Measurements from ENCODE around the gene PNPLA4. TPM values are rescaled to one million over a fixed set of nuclear protein-coding genes. Genes with fewer than 3 reads are reported as not detected.

PNPLA4 gene
- total and polyA plus RNA-seq, 2 of the 13 experiments (the other 11 are each of a cell fraction or from before 2014, with no cell fraction given) = 13.0 to 17.7 TPM

DNA sequence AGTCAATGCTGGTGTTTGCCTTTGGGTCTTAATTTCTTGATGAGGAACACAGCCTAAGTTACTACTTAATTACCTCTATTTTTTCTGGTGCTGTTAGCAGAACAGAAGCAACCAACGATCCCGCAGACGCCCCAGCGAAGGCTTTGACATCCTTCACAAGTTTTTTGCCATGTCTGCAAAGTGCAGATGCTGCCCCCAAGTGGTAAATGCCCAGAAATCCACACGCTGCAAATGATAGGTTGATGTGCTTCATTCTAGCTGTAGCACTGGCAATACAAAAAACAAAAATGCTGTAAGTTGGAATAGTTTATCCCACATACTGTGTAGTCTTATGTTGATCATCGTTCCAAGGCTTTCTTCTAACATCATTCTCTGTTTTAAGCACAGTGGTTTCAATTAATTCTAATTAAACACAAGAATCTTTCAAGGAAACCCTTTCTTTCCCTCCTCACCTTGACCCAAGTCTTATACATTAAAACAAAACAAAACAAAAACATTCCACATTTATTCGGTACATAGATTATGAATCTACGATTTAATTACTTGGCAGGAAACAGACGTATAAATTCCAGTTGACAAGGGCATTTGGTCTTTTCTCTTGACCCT is 1.2 kb downstream of the PNPLA4 start:
- Histone ChIP-seq H3K27me3 (ENCODE audit: control insufficient read depth in 1 of 2, insufficient read depth in 2 of 2, low read length in 2 of 2) (no peaks in the 10 kb centered on the region), H3K36me3 (replicated peaks in 1 of 2; ENCODE audit: control insufficient read depth in 1 of 2, insufficient read depth in 2 of 2, low read length in 2 of 2) (no peaks in the 10 kb centered on the region), H3K79me2 (ENCODE audit: insufficient read depth, low read length) (no peaks in the 10 kb centered on the region), H3K27ac (ENCODE audit: extremely low read length, insufficient read depth, low read length) (no peak overlapping the region), H3K4me2 (ENCODE audit: low read depth, low read length) (peak overlapping the region; percentile 76), H3K4me3 (replicated peaks in 1 of 3; ENCODE audit: insufficient read depth in 1 of 3, low read depth in 2 of 3, low read length in 3 of 3) (peak overlapping the region in 2 of 3 experiments; percentile 66 to 80; a peak in 3 of 6 replicates), H3K4me1 (ENCODE audit: insufficient read depth, low read length) (peaks cover 9% of the 10 kb centered on the region), H3K9ac (ENCODE audit: insufficient read depth, low read depth, low read length) (peak overlapping the region; percentile 87; the same call in 1 of the 2 replicates), H2AFZ (ENCODE audit: low read length) (no peak overlapping the region), H3K9me3 (ENCODE audit: low read length) (no peaks in the 10 kb centered on the region), H4K20me1 (ENCODE audit: insufficient read depth, low read length) (no peaks in the 10 kb centered on the region)
- DNase-seq (ENCODE audit: low spot score) (peak; percentile 53), FAIRE-seq (peak; percentile 97), ATAC-seq (0 out of 3 replicates have a peak, but pooled peaks have one; percentile 5)
- ChIA-PET POLR2A (no interaction called here), CTCF (ENCODE audit: low intra/inter-chr PET ratio, low total read pairs) (interaction anchor here (1.0 kb wide), 1 partner anchor 735 kb away, joined by 3 read pairs; no protein-coding TSS in a partner anchor)
- intact Hi-C loops (cut with micrococcal nuclease; ENCODE audit: unreplicated experiment) (loop anchor here (2.0 kb wide), 1 partner anchor 777 kb away; the partner anchor contains the start of gene PUDP), in situ Hi-C loops (cut with HindIII; ENCODE audit: extremely low pct_ligation_motif_present, low pct_unique_long_range_greater_than_20kb) (no loop called here)
- no TSS peak for BruUV-seq (replicated peaks)
- 33% methylated on average over 6 of the region's 9 CpGs for whole genome bisulfite sequencing (ENCODE audit: low lambda C conversion rate)
- TF ChIP-seq KAT8 (CRISPR knock-in tag; IDR thresholded peaks at IDR 0.05) (no peak), GFI1 (CRISPR knock-in tag; IDR thresholded peaks at IDR 0.05; ENCODE audit: borderline replicate concordance) (no peak), ARNT (IDR thresholded peaks at IDR 0.05) (no peak), ZNF547 (CRISPR knock-in tag; IDR thresholded peaks at IDR 0.05) (no peak), PHF21A (CRISPR knock-in tag; IDR thresholded peaks at IDR 0.05) (no peak), ZNF749 (CRISPR knock-in tag; IDR thresholded peaks at IDR 0.05; ENCODE audit: borderline replicate concordance) (no peak), RAD21 (CRISPR knock-in tag; IDR thresholded peaks at IDR 0.05) (peak; percentile 40; the same call in 1 of the 2 replicates), SUZ12 (IDR thresholded peaks at IDR 0.05; ENCODE audit: low read depth, low read length) (no peak), U2AF1 (optimal IDR thresholded peaks at IDR 0.05; ENCODE audit: low read depth, low read length) (no peak), ETV5 (CRISPR knock-in tag; IDR thresholded peaks at IDR 0.05; ENCODE audit: borderline replicate concordance) (no peak), ZNF446 (CRISPR knock-in tag; IDR thresholded peaks at IDR 0.05) (no peak), HIVEP1 (CRISPR knock-in tag; IDR thresholded peaks at IDR 0.05) (no peak), ZNF101 (CRISPR knock-in tag; IDR thresholded peaks at IDR 0.05; ENCODE audit: borderline replicate concordance, low read depth) (no peak), ERF (CRISPR knock-in tag; IDR thresholded peaks at IDR 0.05) (no peak), SATB2 (CRISPR knock-in tag; IDR thresholded peaks at IDR 0.05) (no peak), ATM (IDR thresholded peaks at IDR 0.05; ENCODE audit: borderline replicate concordance) (no peak), ZFYVE20 (CRISPR knock-in tag; IDR thresholded peaks at IDR 0.05; ENCODE audit: borderline replicate concordance, low read depth) (no peak)
- TF ChIP-seq, protein P1, sequence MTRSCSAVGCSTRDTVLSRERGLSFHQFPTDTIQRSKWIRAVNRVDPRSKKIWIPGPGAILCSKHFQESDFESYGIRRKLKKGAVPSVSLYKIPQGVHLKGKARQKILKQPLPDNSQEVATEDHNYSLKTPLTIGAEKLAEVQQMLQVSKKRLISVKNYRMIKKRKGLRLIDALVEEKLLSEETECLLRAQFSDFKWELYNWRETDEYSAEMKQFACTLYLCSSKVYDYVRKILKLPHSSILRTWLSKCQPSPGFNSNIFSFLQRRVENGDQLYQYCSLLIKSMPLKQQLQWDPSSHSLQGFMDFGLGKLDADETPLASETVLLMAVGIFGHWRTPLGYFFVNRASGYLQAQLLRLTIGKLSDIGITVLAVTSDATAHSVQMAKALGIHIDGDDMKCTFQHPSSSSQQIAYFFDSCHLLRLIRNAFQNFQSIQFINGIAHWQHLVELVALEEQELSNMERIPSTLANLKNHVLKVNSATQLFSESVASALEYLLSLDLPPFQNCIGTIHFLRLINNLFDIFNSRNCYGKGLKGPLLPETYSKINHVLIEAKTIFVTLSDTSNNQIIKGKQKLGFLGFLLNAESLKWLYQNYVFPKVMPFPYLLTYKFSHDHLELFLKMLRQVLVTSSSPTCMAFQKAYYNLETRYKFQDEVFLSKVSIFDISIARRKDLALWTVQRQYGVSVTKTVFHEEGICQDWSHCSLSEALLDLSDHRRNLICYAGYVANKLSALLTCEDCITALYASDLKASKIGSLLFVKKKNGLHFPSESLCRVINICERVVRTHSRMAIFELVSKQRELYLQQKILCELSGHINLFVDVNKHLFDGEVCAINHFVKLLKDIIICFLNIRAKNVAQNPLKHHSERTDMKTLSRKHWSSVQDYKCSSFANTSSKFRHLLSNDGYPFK (CRISPR knock-in tag; IDR thresholded peaks at IDR 0.05; ENCODE audit: borderline replicate concordance) = no peak
- TF ChIP-seq, protein P2, sequence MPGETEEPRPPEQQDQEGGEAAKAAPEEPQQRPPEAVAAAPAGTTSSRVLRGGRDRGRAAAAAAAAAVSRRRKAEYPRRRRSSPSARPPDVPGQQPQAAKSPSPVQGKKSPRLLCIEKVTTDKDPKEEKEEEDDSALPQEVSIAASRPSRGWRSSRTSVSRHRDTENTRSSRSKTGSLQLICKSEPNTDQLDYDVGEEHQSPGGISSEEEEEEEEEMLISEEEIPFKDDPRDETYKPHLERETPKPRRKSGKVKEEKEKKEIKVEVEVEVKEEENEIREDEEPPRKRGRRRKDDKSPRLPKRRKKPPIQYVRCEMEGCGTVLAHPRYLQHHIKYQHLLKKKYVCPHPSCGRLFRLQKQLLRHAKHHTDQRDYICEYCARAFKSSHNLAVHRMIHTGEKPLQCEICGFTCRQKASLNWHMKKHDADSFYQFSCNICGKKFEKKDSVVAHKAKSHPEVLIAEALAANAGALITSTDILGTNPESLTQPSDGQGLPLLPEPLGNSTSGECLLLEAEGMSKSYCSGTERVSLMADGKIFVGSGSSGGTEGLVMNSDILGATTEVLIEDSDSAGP (CRISPR knock-in tag; IDR thresholded peaks at IDR 0.05; ENCODE audit: borderline replicate concordance) = no peak
- TF ChIP-seq, protein P3, sequence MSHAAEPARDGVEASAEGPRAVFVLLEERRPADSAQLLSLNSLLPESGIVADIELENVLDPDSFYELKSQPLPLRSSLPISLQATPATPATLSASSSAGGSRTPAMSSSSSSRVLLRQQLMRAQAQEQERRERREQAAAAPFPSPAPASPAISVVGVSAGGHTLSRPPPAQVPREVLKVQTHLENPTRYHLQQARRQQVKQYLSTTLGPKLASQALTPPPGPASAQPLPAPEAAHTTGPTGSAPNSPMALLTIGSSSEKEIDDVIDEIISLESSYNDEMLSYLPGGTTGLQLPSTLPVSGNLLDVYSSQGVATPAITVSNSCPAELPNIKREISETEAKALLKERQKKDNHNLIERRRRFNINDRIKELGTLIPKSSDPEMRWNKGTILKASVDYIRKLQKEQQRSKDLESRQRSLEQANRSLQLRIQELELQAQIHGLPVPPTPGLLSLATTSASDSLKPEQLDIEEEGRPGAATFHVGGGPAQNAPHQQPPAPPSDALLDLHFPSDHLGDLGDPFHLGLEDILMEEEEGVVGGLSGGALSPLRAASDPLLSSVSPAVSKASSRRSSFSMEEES (CRISPR knock-in tag; IDR thresholded peaks at IDR 0.05) = no peak
